Osteoblast (primary cell): Measurements from ENCODE around the gene TMEM132C. TPM values are rescaled to one million over a fixed set of nuclear protein-coding genes. Genes with fewer than 3 reads are reported as not detected.

Source experiments
- DNase-seq: peaks from one replicate; pipeline ENCODE4 v3.0.0; 2011; ENCODE audit warnings: low spot score, mixed read lengths; ENCODE audit not compliant: insufficient read length; ENCODE audit errors: missing footprints
- H2AFZ ChIP-seq: 2 replicates; pipeline ENCODE4 v1.6.0; 2011; ENCODE audit warnings: mild to moderate bottlenecking, low read length
- H3K27ac ChIP-seq: 2 replicates; pipeline ENCODE4 v1.5.1; 2011; ENCODE audit warnings: mild to moderate bottlenecking, low read depth, low read length, moderate library complexity
- H3K27me3 ChIP-seq: 2 replicates; pipeline ENCODE4 v1.6.0; 2012; ENCODE audit warnings: mild to moderate bottlenecking, control low read depth, inconsistent platforms, low read length, moderate library complexity; ENCODE audit not compliant: insufficient read depth
- H3K36me3 ChIP-seq: 2 replicates; pipeline ENCODE4 v1.5.1; 2011; ENCODE audit warnings: mild to moderate bottlenecking, low read length, control low read depth, moderate library complexity; ENCODE audit not compliant: insufficient read depth
- H3K4me1 ChIP-seq: 2 replicates; pipeline ENCODE4 v1.5.1; 2011; ENCODE audit warnings: mild to moderate bottlenecking, low read length, control low read depth, moderate library complexity; ENCODE audit not compliant: insufficient read depth
- H3K4me2 ChIP-seq: 2 replicates; pipeline ENCODE4 v1.6.0; 2011; ENCODE audit warnings: mild to moderate bottlenecking, low read length; ENCODE audit not compliant: insufficient read depth
- H3K4me3 ChIP-seq: fragments of 200-600 bp; sonication (generic); 3 replicates; pipeline ENCODE4 v1.5.1; 2012; ENCODE audit warnings: mild to moderate bottlenecking, low read length, inconsistent platforms; ENCODE audit not compliant: insufficient read depth
- H3K79me2 ChIP-seq: 2 replicates; pipeline ENCODE4 v1.6.0; 2012; ENCODE audit warnings: mild to moderate bottlenecking, low read length, control low read depth, inconsistent platforms; ENCODE audit not compliant: insufficient read depth
- H3K9me3 ChIP-seq: 2 replicates; pipeline ENCODE4 v1.5.1; 2011; ENCODE audit warnings: low read depth, low read length, control low read depth
- H4K20me1 ChIP-seq: 2 replicates; pipeline ENCODE4 v1.6.0; 2012; ENCODE audit warnings: mild to moderate bottlenecking, low read length, control low read depth; ENCODE audit not compliant: insufficient read depth
- CTCF ChIP-seq: IDR thresholded peaks from 2 replicates; pipeline ENCODE4 v1.5.1; 2011; ENCODE audit warnings: mild to moderate bottlenecking, low read depth, low read length, moderate library complexity; ENCODE audit errors: extremely low read depth
- total RNA-seq: library from RNA; depleted of rRNA; stranded (reverse); fragments of >200 nt; gene quantifications from 2 replicates; pipeline ENCODE4 v1.2.3, GENCODE V29; 2012

TMEM132C gene
- total RNA-seq, 1 donor, result not detected

GRCh38 chr12:128680555-128680954 lies 413.6 kb downstream of the TMEM132C start:
- Histone ChIP-seq H4K20me1 (no peaks in the 10 kb centered on the region), H2AFZ (no peak overlapping the region), H3K27me3 (no peaks in the 10 kb centered on the region), H3K4me3 (no peak overlapping the region), H3K79me2 (no peaks in the 10 kb centered on the region), H3K27ac (no peak overlapping the region), H3K36me3 (no peaks in the 10 kb centered on the region), H3K9me3 (peaks cover 3% of the 10 kb centered on the region), H3K4me1 (no peaks in the 10 kb centered on the region), H3K4me2 (no peak overlapping the region)
- no peak for TF ChIP-seq CTCF
- no peak for DNase-seq

GRCh38 chr12:128682548-128683275 lies 415.7 kb downstream of the TMEM132C start:
- Histone ChIP-seq H2AFZ (no peak overlapping the region), H3K9me3 (no peaks in the 10 kb centered on the region), H4K20me1 (no peaks in the 10 kb centered on the region), H3K27ac (no peak overlapping the region), H3K79me2 (no peaks in the 10 kb centered on the region), H3K36me3 (no peaks in the 10 kb centered on the region), H3K4me1 (no peaks in the 10 kb centered on the region), H3K4me3 (no peak overlapping the region), H3K27me3 (no peaks in the 10 kb centered on the region), H3K4me2 (no peak overlapping the region)
- TF ChIP-seq CTCF, result no peak
- DNase-seq, result peak; percentile 26

- TF ChIP-seq CTCF, result no peak
- DNase-seq, result no peak
- Histone ChIP-seq H3K4me3 (no peak overlapping the region), H3K27ac (no peak overlapping the region), H3K27me3 (no peaks in the 10 kb centered on the region), H3K4me1 (no peaks in the 10 kb centered on the region), H3K9me3 (no peaks in the 10 kb centered on the region), H4K20me1 (no peaks in the 10 kb centered on the region), H2AFZ (no peak overlapping the region), H3K4me2 (no peak overlapping the region), H3K79me2 (no peaks in the 10 kb centered on the region), H3K36me3 (no peaks in the 10 kb centered on the region)
These were observed 417.4 kb downstream of the TMEM132C start for GRCh38 chr12:128684352-128684751.

GRCh38 chr12:128685903-128686475 lies 419.0 kb downstream of the TMEM132C start:
- Histone ChIP-seq H4K20me1 (no peaks in the 10 kb centered on the region), H3K27ac (no peak overlapping the region), H2AFZ (no peak overlapping the region), H3K4me3 (no peak overlapping the region), H3K79me2 (no peaks in the 10 kb centered on the region), H3K4me2 (no peak overlapping the region), H3K27me3 (no peaks in the 10 kb centered on the region), H3K9me3 (no peaks in the 10 kb centered on the region), H3K4me1 (no peaks in the 10 kb centered on the region), H3K36me3 (no peaks in the 10 kb centered on the region)
- TF ChIP-seq CTCF, result no peak
- peak; percentile 15 for DNase-seq
